Muscle of back (tissue), 13 donors: ENCODE results near the gene DDX46. TPM values are rescaled to one million over a fixed set of nuclear protein-coding genes. Genes with fewer than 3 reads are reported as not detected.
"Not testable (repeated sequence)": the region's sequence is repeated elsewhere in the genome, so short reads cannot be mapped to it uniquely, and the experiment has no call there.

ENCODE experiments used
- DNase-seq, 3 donors: peaks; one replicate each; pipeline versions ENCODE4 v3.0.0 to v3.0.0-alpha.2; 2013
- long read RNA-seq, 9 donors: transcript quantifications; one replicate each; lab custom pipeline, GENCODE V29; 2026
- polyA plus RNA-seq, 10 donors: library from polyadenylated mRNA; unstranded; fragments of 120-200 nt; gene quantifications; one replicate each; pipeline ENCODE4 v1.2.1, GENCODE V29; 2013; ENCODE audit not compliant: insufficient read length in 10 of 10

The DDX46 gene, protein sequence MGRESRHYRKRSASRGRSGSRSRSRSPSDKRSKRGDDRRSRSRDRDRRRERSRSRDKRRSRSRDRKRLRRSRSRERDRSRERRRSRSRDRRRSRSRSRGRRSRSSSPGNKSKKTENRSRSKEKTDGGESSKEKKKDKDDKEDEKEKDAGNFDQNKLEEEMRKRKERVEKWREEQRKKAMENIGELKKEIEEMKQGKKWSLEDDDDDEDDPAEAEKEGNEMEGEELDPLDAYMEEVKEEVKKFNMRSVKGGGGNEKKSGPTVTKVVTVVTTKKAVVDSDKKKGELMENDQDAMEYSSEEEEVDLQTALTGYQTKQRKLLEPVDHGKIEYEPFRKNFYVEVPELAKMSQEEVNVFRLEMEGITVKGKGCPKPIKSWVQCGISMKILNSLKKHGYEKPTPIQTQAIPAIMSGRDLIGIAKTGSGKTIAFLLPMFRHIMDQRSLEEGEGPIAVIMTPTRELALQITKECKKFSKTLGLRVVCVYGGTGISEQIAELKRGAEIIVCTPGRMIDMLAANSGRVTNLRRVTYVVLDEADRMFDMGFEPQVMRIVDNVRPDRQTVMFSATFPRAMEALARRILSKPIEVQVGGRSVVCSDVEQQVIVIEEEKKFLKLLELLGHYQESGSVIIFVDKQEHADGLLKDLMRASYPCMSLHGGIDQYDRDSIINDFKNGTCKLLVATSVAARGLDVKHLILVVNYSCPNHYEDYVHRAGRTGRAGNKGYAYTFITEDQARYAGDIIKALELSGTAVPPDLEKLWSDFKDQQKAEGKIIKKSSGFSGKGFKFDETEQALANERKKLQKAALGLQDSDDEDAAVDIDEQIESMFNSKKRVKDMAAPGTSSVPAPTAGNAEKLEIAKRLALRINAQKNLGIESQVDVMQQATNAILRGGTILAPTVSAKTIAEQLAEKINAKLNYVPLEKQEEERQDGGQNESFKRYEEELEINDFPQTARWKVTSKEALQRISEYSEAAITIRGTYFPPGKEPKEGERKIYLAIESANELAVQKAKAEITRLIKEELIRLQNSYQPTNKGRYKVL
- 10 to 100 TPM; 42.8 to 66.9 (median 54.8) TPM for polyA plus RNA-seq
- long read RNA-seq, donor 1, partial matches to known transcripts, result 114 of 115 reads
- long read RNA-seq, donor 1, other reads (novel, unspliced or antisense), result 0 of 115 reads
- long read RNA-seq, donor 2, partial matches to known transcripts, result 85 of 85 reads
- long read RNA-seq, donor 2, other reads (novel, unspliced or antisense), result 0 of 85 reads
- long read RNA-seq, donor 3, result 0 reads
- long read RNA-seq, donor 4, partial matches to known transcripts, result 58 of 59 reads
- long read RNA-seq, donor 4, other reads (novel, unspliced or antisense), result 0 of 59 reads
- long read RNA-seq, donor 5, partial matches to known transcripts, result 86 of 86 reads
- long read RNA-seq, donor 5, other reads (novel, unspliced or antisense), result 0 of 86 reads
- long read RNA-seq, donor 6, partial matches to known transcripts, result 105 of 108 reads
- long read RNA-seq, donor 6, other reads (novel, unspliced or antisense), result 0 of 108 reads
- long read RNA-seq, donor 7, partial matches to known transcripts, result 76 of 78 reads
- long read RNA-seq, donor 7, other reads (novel, unspliced or antisense), result 0 of 78 reads
- long read RNA-seq, donor 8, partial matches to known transcripts, result 65 of 66 reads
- long read RNA-seq, donor 8, other reads (novel, unspliced or antisense), result 0 of 66 reads
- long read RNA-seq, donor 9, result 0 reads

DNA sequence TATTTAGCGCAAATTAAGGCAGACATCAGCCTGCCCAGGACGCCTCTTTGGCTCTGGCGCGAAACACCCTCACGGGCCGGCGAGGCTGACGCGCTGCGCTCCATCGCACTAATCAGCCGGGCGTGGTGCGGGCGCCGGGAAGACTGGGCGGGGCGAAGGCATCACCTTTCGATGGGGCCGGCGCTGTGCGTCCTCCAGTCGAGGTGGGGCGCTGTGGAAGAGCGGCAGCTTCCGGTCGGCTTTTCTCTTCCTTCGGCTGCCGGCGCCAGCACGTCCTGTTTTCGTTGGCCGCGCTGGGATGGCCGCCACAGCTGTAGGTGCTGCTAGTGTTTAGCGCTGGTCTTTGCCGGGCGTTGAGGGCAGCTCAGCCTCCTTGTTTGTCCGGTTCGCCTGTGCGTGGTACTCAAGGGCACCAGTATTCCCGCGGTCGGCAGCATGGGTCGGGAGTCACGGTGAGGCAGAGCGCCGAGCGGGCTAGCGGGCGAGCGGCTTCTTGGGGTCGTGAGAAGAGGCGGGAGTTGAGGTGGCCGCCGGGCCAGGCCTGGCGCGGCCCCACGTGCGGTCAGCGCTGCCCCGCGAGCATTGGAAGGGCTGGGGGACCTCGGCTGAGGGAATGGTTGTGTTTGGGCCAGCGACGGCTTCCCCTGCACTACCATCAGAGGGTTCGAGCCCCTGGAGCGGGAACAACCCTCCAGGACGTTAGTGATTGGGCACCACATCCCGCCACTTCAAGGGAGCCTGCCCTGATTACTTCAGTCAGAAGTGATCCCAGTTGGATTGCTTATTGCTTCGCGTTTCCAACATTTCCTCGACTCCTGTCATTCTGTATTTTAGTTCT is at the start of gene DDX46:
Gene DDX46 (plus strand): TSS at position 276 of the 838 bp plus-strand sequence. CDS start 160 bp downstream, at position 436.
- peak; percentile 88 to 97 (median 93) for DNase-seq

DNA sequence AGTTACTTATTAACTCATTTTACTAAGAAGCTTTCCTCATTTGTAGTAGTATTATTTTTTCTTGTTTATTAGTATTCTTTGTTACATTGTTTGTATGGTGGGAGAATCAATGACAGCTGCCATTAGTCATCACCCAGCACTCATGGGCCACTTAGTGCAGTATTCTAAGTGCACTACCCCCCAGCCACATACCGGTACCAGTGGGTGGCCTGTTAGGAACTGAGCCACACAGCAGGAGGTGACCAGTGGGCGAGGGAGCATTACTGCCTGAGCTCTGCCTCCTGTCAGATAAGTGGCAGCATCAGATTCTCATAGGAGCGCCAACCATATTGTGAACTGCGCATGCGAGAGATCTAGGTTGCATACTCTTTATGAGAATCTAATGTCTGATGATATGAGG is 44.5 kb upstream of the DDX46 start:
- DNase-seq, result no peak

DNA sequence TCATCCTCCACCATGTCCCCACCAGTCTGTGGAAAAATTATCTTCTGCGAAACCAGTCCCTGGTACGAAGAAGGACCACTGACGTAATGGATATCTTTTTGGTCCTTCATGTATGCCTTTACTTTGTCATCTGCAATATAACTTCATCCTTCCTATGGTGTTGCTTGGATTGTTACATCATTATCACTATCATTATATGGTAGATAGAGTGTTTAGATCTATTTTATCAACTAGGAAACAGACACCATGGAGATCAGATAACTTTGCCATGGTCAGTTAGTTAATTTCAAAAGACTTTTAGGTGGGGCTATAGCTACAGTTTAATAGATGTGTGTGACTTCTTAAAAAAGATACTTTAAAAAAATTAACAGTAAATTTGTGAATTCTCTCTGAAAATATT is 44.0 kb upstream of the DDX46 start:
- no peak for DNase-seq

DNA sequence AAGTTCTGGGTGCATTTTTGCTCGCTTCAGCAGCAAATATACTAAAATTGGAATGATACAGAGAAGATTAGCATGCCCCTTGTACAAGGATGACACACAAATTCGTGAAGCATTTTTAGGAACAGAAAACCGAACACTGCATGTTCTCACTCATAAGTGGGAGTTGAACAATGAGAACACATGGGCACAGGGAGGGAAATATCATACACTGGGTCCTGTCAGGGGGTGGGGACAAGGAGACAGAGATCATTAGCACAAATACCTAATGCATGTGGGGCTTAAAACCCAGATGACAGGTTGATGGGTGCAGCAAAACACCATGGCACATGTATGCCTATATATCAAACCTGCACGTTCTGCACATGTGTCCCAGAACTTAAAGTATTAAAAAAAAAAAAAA is 43.1 kb upstream of the DDX46 start:
- DNase-seq, result not testable (repeated sequence)

DNA sequence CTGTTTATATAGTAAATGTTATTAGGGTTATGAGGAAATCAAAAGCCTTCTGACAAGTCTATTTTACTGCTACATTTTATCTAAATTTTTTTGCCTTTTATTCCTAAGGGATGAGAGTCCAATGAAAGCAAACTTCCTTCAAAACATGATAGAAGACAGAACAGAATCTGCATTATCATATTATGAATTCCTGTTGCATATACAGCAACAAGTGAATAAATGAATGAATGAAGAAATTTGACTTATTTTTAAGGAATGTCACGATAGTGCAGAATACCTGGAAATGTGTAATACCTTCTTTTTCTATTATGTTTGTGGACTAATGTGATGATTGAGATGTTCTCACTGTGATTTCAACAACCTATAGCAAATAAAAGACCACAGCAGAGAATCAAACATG is 33.7 kb upstream of the DDX46 start:
- DNase-seq, result no peak

DNA sequence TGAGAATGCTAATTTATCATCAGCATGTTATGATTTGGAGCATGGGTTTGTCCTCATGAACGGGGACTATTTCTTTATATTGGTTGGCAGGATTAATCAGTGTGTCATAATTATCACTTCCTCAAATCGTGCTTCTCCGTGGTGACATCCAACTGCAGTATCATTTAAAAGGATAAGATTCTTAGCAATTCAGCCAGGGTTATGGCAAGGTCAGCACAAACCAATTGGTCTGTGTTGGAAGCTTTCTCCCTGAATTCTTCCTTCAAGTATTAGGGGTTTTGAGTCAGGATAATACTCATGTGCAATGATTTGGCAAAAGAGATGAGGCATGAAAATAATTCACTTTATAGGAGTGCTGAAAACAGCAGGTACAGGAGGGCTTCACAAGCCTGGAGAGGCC is 25.8 kb upstream of the DDX46 start:
- no peak for DNase-seq

DNA sequence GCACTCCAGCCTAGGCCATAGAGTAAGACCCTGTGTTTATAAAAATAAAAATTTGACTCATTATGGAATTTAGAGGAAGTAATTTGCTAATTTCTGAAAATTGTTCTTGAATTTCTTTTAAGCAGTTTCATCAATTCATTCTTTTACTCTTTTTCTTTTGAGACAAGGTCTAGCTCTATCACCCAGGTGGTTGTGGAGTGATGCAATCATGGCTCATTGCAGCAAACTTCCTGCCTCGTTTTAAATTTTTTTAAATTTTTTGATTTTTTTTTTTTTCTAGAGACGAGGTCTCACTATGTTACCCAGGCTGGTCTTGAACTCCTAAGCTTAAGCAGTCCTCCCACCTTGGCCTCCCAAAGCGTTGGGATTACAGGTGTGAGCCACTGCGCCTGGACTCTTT is 23.3 kb upstream of the DDX46 start:
- no peak for DNase-seq

DNA sequence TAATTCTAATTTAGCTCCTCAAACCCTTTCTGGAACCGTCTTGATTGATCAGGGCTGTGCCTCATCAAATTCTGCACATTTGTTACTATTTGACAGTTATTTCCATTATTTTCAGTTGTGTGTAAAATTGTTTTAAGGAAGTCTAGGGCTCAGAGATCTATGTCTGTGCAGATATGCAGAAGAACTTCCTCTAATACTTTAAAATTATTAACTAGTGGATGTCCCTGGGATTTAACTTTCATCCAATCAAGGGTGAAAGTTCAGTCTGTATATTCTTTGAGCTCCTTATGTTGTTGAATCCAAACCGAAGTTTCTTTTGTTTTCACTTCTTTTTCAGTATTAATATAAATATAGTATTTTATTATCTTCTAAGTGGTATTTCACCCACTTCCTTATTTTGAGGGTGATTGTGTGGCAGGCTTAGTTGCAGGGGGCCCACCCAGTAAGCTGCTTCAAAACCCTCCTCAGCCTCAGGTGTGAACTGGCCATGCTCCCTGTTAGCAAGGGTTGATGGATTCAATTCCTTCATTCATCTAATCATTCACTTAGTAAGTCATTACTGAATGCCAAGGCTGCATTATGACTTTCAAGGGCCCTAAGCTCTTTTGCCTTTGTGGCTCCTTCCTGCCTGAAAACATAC is 22.3 kb upstream of the DDX46 start:
- DNase-seq, result no peak

DNA sequence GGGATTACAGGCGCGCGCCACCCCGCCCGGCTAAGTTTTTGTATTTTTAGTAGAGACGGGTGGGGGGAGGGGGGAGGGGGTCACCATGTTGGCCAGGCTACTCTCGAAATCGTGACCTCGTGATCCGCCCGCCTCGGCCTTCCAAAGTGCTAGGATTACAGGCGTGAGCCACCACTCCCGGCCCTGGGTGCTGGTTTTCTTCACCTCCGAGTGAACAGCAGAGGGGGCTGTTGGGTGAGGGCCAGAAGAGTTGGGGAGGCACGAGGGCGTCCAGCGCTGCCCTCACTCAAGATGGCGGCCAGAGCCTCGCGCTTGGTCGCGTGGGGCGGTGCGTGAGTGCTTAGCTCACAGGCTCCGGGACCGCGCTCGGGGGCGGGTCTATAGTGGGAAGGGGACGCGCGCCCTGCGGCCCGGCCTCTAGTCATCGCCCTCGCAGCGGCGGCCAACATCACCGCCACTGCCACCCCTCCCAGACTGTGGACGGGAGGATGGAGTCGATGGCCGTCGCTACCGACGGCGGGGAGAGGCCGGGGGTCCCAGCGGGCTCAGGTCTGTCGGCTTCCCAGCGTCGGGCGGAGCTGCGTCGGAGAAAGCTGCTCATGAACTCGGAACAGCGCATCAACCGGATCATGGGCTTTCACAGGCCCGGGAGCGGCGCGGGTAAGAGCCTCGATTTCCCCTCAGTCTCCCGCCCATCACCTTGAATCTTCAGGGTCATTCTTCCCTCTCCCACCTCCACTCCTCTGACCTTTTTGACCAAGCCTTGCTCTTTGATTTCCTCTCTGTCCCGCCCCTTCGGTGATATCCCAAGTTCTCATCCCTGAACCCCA is 20.2 kb upstream of the DDX46 start, which contains the start of gene CAMLG:
Gene CAMLG (plus strand): TSS at position 416 of the 830 bp plus-strand sequence. CDS start 73 bp downstream, at position 489.
- peak; percentile 98 to 100 (median 99) for DNase-seq

DNA sequence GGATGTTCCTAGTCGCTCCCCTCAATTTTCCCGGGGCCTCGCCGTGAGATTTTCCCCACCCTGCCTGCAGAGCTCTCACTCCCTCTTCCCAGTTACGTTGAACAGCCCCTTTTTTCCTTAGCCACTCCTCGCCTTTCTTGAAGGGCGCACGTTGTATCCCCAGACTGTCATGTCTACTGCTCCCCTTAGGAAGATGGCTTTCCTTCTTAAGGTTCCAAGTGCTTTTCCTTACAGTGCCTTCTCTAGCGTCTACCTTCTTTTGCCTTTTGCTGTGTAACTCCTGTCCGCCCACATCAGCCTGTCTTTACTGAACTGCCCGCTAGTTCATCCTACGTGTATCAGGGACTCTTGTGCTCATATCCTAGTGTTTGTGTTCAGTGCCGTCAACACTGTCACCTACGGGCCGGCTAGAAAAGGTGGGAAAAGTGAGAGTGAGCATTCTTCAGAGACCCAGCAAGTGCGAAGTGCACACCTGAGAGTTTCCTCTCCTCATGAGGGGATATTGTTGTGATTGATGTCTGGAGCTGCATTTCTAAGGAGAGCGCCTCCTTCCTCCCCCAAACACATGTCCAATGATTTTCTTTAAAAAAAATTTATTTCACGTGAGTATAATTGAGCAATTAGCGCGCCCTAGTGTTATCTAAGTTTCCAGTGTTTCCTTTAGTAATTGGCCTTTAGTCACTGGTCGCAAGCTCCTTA is 19.5 kb upstream of the DDX46 start:
- DNase-seq, result peak; percentile 27 to 79 (median 44)

DNA sequence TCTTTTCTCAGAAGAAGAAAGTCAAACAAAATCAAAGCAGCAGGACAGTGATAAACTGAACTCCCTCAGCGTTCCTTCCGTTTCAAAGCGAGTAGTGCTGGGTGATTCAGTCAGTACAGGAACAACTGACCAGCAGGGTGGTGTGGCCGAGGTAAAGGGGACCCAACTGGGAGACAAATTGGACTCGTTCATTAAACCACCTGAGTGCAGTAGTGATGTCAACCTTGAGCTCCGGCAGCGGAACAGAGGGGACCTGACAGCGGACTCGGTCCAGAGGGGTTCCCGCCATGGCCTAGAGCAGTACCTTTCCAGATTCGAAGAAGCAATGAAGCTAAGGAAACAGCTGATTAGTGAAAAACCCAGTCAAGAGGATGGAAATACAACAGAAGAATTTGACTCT is 17.5 kb upstream of the DDX46 start:
- no peak for DNase-seq

DNA sequence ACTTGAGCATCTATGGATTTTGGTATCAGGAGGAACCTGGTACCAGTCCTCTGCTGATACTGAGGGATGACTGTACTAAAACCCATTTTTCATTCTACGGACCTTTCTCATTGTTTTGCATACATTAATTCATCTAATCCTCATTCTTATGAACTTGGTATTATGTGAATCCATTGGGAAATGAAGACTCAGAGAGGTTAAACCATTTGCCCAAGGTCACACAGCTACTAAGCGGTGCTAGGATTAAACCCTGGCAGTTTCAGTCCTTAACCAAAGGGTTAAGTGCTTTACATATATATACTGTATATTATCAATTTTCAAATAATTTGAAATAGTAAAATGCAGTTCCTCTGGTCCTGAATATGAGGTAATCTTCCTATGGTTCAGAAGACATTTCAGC is 16.4 kb upstream of the DDX46 start:
- no peak for DNase-seq

DNA sequence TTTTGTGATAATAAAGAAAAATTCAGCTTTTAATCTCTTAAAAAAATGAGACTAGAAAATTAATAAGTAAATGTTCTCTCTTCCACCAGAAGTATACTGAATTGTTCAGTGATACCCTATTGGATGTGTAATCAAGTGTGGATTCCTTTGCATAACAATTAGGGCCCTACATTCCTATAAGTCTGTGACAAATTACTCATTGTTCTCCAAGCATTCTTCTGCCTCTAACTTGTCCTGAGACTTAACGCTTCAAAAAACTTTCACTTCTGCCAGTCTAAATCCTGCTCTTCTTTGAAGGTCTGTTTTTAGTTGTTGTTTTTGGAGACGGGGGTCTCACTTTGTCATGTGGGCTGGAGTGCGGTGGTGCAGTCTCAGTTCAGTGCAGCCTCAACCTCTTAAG is 9.2 kb upstream of the DDX46 start:
- no peak for DNase-seq

DNA sequence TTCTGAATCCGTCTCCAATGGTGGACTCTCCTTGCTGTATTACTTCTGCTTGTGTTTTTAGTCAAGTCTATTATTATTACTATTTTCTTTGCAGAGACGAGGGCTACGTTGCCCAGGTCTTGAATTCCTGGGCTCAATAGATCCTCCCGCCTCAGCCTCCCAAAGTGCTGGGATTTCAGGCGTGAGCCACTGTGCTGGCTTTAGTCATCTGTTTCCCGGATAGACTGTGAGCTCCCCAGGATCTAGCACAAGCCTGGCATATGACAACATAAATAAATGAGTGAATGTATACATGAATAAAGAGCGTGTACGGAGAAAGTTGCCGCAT is 439 bp upstream of the DDX46 start:
- no peak for DNase-seq

DNA sequence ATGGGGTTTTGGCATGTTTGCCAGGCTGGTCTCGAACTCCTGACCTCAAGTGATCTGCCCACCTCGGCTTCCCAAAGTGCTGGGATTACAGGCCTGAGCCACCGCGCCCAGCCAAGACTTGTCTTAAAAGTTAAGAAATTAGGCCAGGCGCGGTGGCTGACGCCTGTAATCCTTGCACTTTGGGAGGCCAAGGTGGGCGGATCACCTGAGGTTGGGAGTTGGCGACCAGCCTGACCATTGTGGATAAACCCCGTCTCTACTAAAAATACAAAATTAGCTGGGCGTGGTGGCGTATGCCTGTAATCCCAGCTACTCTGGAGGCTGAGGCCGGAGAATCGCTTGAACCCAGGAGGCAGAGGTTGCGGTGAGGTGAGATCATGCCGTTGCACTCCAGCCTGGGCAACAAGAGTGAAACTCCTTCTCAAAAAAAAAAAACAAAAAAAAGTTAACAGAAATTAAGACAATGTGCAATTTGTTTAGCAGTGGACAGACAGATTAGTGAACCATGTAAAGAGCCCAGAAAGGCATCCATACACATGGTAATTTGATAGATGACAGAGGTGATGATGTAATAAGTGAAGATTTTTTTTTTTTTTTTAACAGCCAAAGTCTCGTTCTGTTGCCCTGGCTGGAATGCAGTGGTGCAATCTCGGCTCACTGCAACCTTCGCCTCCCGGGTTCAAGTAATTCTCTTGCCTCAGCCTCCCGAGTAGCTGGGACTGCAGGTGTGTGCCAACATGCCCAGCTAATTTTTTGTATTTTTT is 9.1 kb downstream of the DDX46 start:
- DNase-seq, result not testable (repeated sequence)

DNA sequence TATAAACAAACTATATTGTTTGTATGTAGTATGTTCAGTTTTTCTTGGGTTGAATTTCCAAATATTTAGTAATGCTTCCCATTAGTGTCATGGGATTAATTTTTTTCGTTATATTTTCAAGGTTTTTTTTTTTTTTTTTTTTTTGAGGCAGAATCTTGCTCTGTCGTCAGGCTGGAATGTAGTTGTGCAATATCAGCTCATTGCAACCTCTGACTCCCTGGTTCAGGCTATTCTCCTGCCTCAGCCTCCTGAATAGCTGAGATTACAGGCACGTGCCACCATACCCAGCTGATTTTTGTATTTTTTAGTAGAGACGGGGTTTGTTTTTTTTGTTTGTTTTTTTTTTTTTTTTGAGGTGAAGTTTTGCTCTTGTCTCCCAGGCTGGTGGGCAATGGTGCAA is 10.6 kb downstream of the DDX46 start:
- no peak for DNase-seq

DNA sequence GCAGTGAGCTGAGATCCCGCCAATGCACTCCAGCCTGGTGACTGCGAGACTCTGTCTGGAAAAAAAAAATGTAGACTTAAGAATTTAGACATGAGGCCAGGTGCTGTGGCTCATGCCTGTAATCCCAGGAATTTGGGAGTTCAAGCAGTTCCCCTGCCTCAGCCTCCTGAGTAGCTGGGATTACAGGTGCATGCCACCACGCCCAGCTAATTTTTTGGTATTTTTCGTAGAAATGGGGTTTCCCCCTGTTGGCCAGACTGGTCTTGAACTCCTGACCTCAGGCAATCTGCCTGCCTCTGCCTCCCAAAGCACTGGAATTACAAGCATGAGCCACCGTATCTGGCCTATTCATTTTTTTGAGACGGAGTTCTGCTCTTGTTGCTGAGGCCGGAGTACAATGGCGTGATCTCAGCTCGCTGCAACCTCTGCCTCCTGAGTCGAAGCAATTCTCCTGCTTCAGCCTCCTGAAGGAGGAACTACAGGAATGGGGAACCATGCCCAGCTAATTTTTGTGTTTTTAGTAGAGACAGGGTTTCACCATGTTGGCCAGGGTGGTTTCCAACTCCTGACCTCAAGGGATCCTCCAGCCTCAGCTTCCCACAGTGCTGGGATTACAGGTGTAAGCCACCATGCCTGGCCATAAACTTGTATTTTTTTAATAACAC is 14.0 kb downstream of the DDX46 start:
- no peak for DNase-seq
